ENCODE measurements around the gene KIR2DL1. TPM values are rescaled to one million over a fixed set of nuclear protein-coding genes. Genes with fewer than 3 reads are reported as not detected.
"Not testable (repeated sequence)": the region's sequence is repeated elsewhere in the genome, so short reads cannot be mapped to it uniquely, and the experiment has no call there.

The KIR2DL1 gene
- total and polyA plus RNA-seq, 2 of the 4 experiments (the other 2 are of a cell fraction): not detected

DNA sequence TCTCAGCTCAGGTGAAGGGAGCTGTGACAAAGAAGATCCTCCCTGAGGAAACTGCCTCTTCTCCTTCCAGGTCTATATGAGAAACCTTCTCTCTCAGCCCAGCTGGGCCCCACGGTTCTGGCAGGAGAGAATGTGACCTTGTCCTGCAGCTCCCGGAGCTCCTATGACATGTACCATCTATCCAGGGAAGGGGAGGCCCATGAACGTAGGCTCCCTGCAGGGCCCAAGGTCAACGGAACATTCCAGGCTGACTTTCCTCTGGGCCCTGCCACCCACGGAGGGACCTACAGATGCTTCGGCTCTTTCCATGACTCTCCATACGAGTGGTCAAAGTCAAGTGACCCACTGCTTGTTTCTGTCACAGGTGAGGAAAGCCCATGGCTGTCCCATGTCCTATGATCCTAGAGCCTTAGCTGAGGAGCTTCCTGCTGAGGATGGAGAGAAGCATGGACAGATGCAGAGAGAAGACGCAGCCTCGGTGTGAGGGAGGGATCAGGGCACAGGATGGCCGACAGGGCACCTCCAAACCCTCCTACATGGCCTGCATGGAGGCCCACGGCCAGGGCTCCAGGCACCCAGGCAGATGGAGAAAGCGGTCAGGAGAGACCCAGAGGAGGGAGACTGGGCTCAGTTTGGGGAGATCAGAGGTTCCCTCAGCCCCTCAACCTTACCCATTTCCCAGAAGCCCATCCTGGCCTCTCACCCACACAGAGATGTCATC is 5.7 kb downstream of the KIR2DL1 start:
- H3K4me1 ChIP-seq (ENCODE audit: control insufficient read depth, insufficient read depth, low read length); H2AK5ac ChIP-seq (ENCODE audit: low read depth, low read length); H3K4me3 ChIP-seq (ENCODE audit: insufficient read depth, low read depth, low read length); H3K9ac ChIP-seq (ENCODE audit: low read depth, low read length); H2BK5ac ChIP-seq (ENCODE audit: low read depth, low read length, poor library complexity, severe bottlenecking); H4K8ac ChIP-seq (ENCODE audit: low read depth in 2 of 2, low read length in 2 of 2); H3K36me3 ChIP-seq (ENCODE audit: control insufficient read depth, insufficient read depth, low read length); H2AFZ ChIP-seq (replicated peaks; ENCODE audit: low read length, poor library complexity); H2AK9ac ChIP-seq (replicated peaks; ENCODE audit: low read depth, low read length, poor library complexity); H3K18ac ChIP-seq (ENCODE audit: low read depth, low read length); H3K4me2 ChIP-seq (ENCODE audit: low read depth, low read length); POLR2A ChIA-PET (ENCODE audit: unreplicated experiment); intact Hi-C loops (cut with micrococcal nuclease); BruUV-seq (replicated peaks); H3K27me3 ChIP-seq (ENCODE audit: control insufficient read depth, insufficient read depth, low read length); H3K56ac ChIP-seq (ENCODE audit: extremely low read depth, insufficient read depth, low read length); H4K5ac ChIP-seq (ENCODE audit: low read depth, low read length); H3K14ac ChIP-seq (replicated peaks; ENCODE audit: low read depth, low read length); H4K91ac ChIP-seq (ENCODE audit: insufficient read depth, low read depth, low read length); ATAC-seq (ENCODE audit: low read depth); H3K4ac ChIP-seq (ENCODE audit: low read depth, low read length); CTCF ChIA-PET; H2BK20ac ChIP-seq (ENCODE audit: low read depth, low read length); H2BK120ac ChIP-seq (ENCODE audit: low read depth, low read length); H4K20me1 ChIP-seq (ENCODE audit: insufficient read depth, low read length); H3K9me3 ChIP-seq (ENCODE audit: control insufficient read depth, insufficient read depth, low read length); H3K23ac ChIP-seq (ENCODE audit: low read depth, low read length); in situ Hi-C loops (cut with MboI; ENCODE audit: low sequenced_read_pairs); H3K79me1 ChIP-seq (ENCODE audit: low read depth in 1 of 2, low read length in 2 of 2); H2BK15ac ChIP-seq (ENCODE audit: low read depth, low read length); dilution Hi-C loops (cut with HindIII; ENCODE audit: low sequenced_read_pairs, unreplicated experiment); H3K9me1 ChIP-seq (ENCODE audit: insufficient read depth, low read length); H3K27ac ChIP-seq (ENCODE audit: insufficient read depth, low read length); DNase-seq: not testable (repeated sequence)
- WGBS, 2 experiments (ENCODE audit: extremely low coverage in 2 of 2, insufficient read length in 1 of 2): no CpG with 5 or more reads among the region's 12 CpGs

DNA sequence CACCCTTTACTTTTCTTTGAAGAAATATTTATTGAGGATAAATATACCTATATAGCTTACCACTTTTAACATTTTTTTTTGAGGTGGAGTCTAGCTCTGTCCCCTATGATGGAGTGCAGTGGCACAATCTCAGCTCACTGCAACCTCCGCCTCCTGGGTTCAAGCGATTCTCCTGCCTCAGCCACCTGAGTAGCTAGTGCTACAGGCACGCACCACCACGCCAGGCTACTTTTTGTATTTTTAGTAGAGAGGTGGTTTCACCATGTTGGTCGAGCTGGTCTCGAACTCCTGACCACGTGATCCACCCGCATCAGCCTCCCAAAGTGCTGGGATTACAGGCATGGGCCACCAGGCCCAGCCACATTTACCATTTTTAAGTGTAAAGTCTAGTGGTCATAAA is 6.2 kb downstream of the KIR2DL1 start:
- H3K27ac ChIP-seq (ENCODE audit: insufficient read depth, low read length); POLR2A ChIA-PET (ENCODE audit: unreplicated experiment); ATAC-seq (ENCODE audit: low read depth); H3K27me3 ChIP-seq (ENCODE audit: control insufficient read depth, insufficient read depth, low read length); H3K14ac ChIP-seq (replicated peaks; ENCODE audit: low read depth, low read length); DNase-seq; H3K36me3 ChIP-seq (ENCODE audit: control insufficient read depth, insufficient read depth, low read length); BruUV-seq (replicated peaks); H4K20me1 ChIP-seq (ENCODE audit: insufficient read depth, low read length); H4K8ac ChIP-seq (ENCODE audit: low read depth in 2 of 2, low read length in 2 of 2); H2BK15ac ChIP-seq (ENCODE audit: low read depth, low read length); H2AK9ac ChIP-seq (replicated peaks; ENCODE audit: low read depth, low read length, poor library complexity); intact Hi-C loops (cut with micrococcal nuclease); H2BK5ac ChIP-seq (ENCODE audit: low read depth, low read length, poor library complexity, severe bottlenecking); H3K79me1 ChIP-seq (ENCODE audit: low read depth in 1 of 2, low read length in 2 of 2); H3K9me3 ChIP-seq (ENCODE audit: control insufficient read depth, insufficient read depth, low read length); H2BK20ac ChIP-seq (ENCODE audit: low read depth, low read length); H3K23ac ChIP-seq (ENCODE audit: low read depth, low read length); H2AK5ac ChIP-seq (ENCODE audit: low read depth, low read length); H3K56ac ChIP-seq (ENCODE audit: extremely low read depth, insufficient read depth, low read length); in situ Hi-C loops (cut with MboI; ENCODE audit: low sequenced_read_pairs); H2AFZ ChIP-seq (replicated peaks; ENCODE audit: low read length, poor library complexity); dilution Hi-C loops (cut with HindIII; ENCODE audit: low sequenced_read_pairs, unreplicated experiment); CTCF ChIA-PET; H3K9me1 ChIP-seq (ENCODE audit: insufficient read depth, low read length); H3K4me2 ChIP-seq (ENCODE audit: low read depth, low read length); H4K91ac ChIP-seq (ENCODE audit: insufficient read depth, low read depth, low read length); H3K9ac ChIP-seq (ENCODE audit: low read depth, low read length); H3K4me3 ChIP-seq (ENCODE audit: insufficient read depth, low read depth, low read length); H3K4ac ChIP-seq (ENCODE audit: low read depth, low read length); H3K18ac ChIP-seq (ENCODE audit: low read depth, low read length); H2BK120ac ChIP-seq (ENCODE audit: low read depth, low read length); H4K5ac ChIP-seq (ENCODE audit: low read depth, low read length); H3K4me1 ChIP-seq (ENCODE audit: control insufficient read depth, insufficient read depth, low read length): not testable (repeated sequence)
- no CpG with 5 or more reads among the region's 8 CpGs for WGBS, 2 experiments (ENCODE audit: extremely low coverage in 2 of 2, insufficient read length in 1 of 2)

Measured in IMR-90 (cell line).